Epithelial cell of proximal tubule (primary cell): ENCODE results near the gene SPATA16. TPM values are rescaled to one million over a fixed set of nuclear protein-coding genes. Genes with fewer than 3 reads are reported as not detected.

Experiments used
- DNase-seq: peaks from one replicate; pipeline ENCODE4 v3.0.0-alpha.2; 2011; ENCODE audit warnings: low read depth
- H3K4me3 ChIP-seq: 2 replicates; pipeline ENCODE4 v1.5.1; 2011; ENCODE audit warnings: low read depth, mild to moderate bottlenecking, low read length
- CTCF ChIP-seq: conservative IDR thresholded peaks from 2 replicates; pipeline ENCODE4 v1.5.1; 2012; ENCODE audit warnings: low read depth, mild to moderate bottlenecking, low read length
- total RNA-seq: library from RNA; depleted of rRNA; stranded (reverse); fragments of >200 nt; gene quantifications from 2 replicates; pipeline ENCODE4 v1.2.3, GENCODE V29; 2015

The SPATA16 gene
- total RNA-seq, 1 donor from 2014 or later = not detected

GRCh38 chr3:172840913-172841312 is 300.1 kb downstream of the SPATA16 start:
- no peak for TF ChIP-seq CTCF
- DNase-seq = no peak
- H3K4me3 ChIP-seq = no peak overlapping the region

- DNase-seq = no peak
- H3K4me3 ChIP-seq = no peak overlapping the region
- TF ChIP-seq CTCF = no peak
Measured at GRCh38 chr3:172840463-172840862, 300.6 kb downstream of the SPATA16 start.

- H3K4me3 ChIP-seq = no peak overlapping the region
Measured at GRCh38 chr3:172839679-172840078, 301.4 kb downstream of the SPATA16 start.

More at GRCh38 chr3:172839679-172840078, 301.4 kb downstream of the SPATA16 start:
- no peak for DNase-seq
- no peak for TF ChIP-seq CTCF
